Peyer's patch (tissue), 4 donors: ENCODE results near the gene DUT.

Experiments
- CTCF ChIP-seq, 6 experiments: fragments of 450-650 bp in 4 of 6; fragments of 200-600 bp in 2 of 6; sonication (generic) in 1 of 6; IDR thresholded peaks; one replicate each; pipeline ENCODE4 v1.5.1; 2017 to 2019; ENCODE audit warnings: antibody characterized with exemption in 6 of 6, mild to moderate bottlenecking in 3 of 6, moderate library complexity in 1 of 6
- POLR2A ChIP-seq, 2 donors: fragments of 450-650 bp; IDR thresholded peaks; one replicate each; pipeline ENCODE4 v1.5.1; 2017; ENCODE audit warnings: antibody characterized with exemption in 2 of 2, mild to moderate bottlenecking in 2 of 2, moderate library complexity in 2 of 2

DNA sequence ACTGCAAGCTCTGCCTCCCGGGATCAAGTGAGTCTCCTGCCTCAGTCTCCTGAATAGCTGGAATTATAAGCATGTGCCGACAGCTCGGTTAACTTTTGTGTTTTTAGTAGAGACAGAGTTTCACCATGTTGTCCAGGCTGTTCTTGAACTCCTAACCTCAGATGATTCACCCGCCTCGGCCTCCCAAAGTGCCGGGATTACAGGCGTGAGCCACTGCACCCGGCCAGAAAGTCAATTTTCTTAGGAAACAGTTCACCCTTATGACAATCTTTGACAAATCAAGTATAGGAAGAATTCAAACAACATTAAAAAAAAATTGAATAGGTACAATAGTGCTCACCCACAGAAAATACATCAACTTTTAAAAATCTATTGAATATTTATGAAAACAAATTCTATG, 23.6 kb upstream of the DUT start:
- TF ChIP-seq POLR2A (IDR thresholded peaks at IDR 0.05) (no peak), CTCF (IDR thresholded peaks at IDR 0.05) (no peak)
